GM21825 (cell line): ENCODE measurements around the gene SPAG16.
"Not testable (repeated sequence)": the region's sequence is repeated elsewhere in the genome, so short reads cannot be mapped to it uniquely, and the experiment has no call there.

Experiments
- ATAC-seq: cut with Tn5 transposase; IDR thresholded peaks from one replicate; pipeline ENCODE4 v1.9.1; 2021; ENCODE audit warnings: mild to moderate bottlenecking, moderate library complexity; ENCODE audit not compliant: unreplicated experiment

Gene SPAG16

GRCh38 chr2:213688825-213689224 lies 404.6 kb downstream of the SPAG16 start:
- not testable (repeated sequence) for ATAC-seq

- no peak for ATAC-seq
Measured at GRCh38 chr2:213689585-213689984, 405.3 kb downstream of the SPAG16 start.

- no peak for ATAC-seq
Measured at GRCh38 chr2:213691351-213691750, 407.1 kb downstream of the SPAG16 start.

GRCh38 chr2:213696442-213696841 lies 412.2 kb downstream of the SPAG16 start:
- ATAC-seq = no peak

GRCh38 chr2:213701365-213701764 lies 417.1 kb downstream of the SPAG16 start:
- not testable (repeated sequence) for ATAC-seq

GRCh38 chr2:213703406-213704098 lies 419.3 kb downstream of the SPAG16 start:
- ATAC-seq = no peak

GRCh38 chr2:213710164-213710563 lies 425.9 kb downstream of the SPAG16 start:
- ATAC-seq = no peak

GRCh38 chr2:213718411-213718810 lies 434.1 kb downstream of the SPAG16 start:
- ATAC-seq = not testable (repeated sequence)

GRCh38 chr2:213722565-213722964 lies 438.3 kb downstream of the SPAG16 start:
- ATAC-seq = no peak

GRCh38 chr2:213723041-213723560 lies 438.8 kb downstream of the SPAG16 start:
- ATAC-seq = no peak

GRCh38 chr2:213723707-213724106 lies 439.4 kb downstream of the SPAG16 start:
- ATAC-seq = no peak

GRCh38 chr2:213726101-213726500 lies 441.8 kb downstream of the SPAG16 start:
- no peak for ATAC-seq

- peak; percentile 86 for ATAC-seq
Measured at GRCh38 chr2:213733893-213734292, 449.6 kb downstream of the SPAG16 start.

GRCh38 chr2:213740453-213740852 lies 456.2 kb downstream of the SPAG16 start:
- peak; percentile 88 for ATAC-seq

GRCh38 chr2:213751446-213751845 lies 467.2 kb downstream of the SPAG16 start:
- ATAC-seq = peak; percentile 92

- no peak for ATAC-seq
Measured at GRCh38 chr2:213752575-213752974, 468.3 kb downstream of the SPAG16 start.

- ATAC-seq = no peak
Measured at GRCh38 chr2:213757525-213757924, 473.3 kb downstream of the SPAG16 start.

- no peak for ATAC-seq
Measured at GRCh38 chr2:213763354-213763753, 479.1 kb downstream of the SPAG16 start.

GRCh38 chr2:213763963-213764362 lies 479.7 kb downstream of the SPAG16 start:
- no peak for ATAC-seq

GRCh38 chr2:213764849-213765248 lies 480.6 kb downstream of the SPAG16 start:
- no peak for ATAC-seq

- ATAC-seq = peak; percentile 45
Measured at GRCh38 chr2:213766062-213766461, 481.8 kb downstream of the SPAG16 start.

- ATAC-seq = peak; percentile 97
Measured at GRCh38 chr2:213766465-213766901, 482.2 kb downstream of the SPAG16 start.

- ATAC-seq = no peak
Measured at GRCh38 chr2:213787869-213788268, 503.6 kb downstream of the SPAG16 start.
